Vagina (tissue), 2 donors: ENCODE results near the gene RIN2. TPM values are rescaled to one million over a fixed set of nuclear protein-coding genes. Genes with fewer than 3 reads are reported as not detected.

Experiments
- DNase-seq, 2 donors: peaks; one replicate each; pipeline ENCODE4 v3.0.0-alpha.2; 2017; ENCODE audit errors: extremely low spot score in 2 of 2
- H3K27ac ChIP-seq: fragments of 200-600 bp; sonication (generic); one replicate; pipeline ENCODE4 v1.5.1; 2019
- H3K27me3 ChIP-seq: fragments of 200-600 bp; sonication (generic); one replicate; pipeline ENCODE4 v1.5.1; 2019
- H3K36me3 ChIP-seq, 2 donors: fragments of 200-600 bp; sonication (generic); one replicate each; pipeline ENCODE4 v1.5.1; 2017 to 2019
- H3K4me1 ChIP-seq: fragments of 200-600 bp; sonication (generic); one replicate; pipeline ENCODE4 v1.5.1; 2019
- H3K4me3 ChIP-seq, 2 donors: fragments of 200-600 bp; sonication (generic); 1 replicate in 1 of 2; 2 replicates in 1 of 2; pipeline ENCODE4 v1.5.1; 2016 to 2019
- H3K9me3 ChIP-seq: fragments of 200-600 bp; sonication (generic); one replicate; pipeline ENCODE4 v1.5.1; 2019
- POLR2A ChIP-seq, 2 donors: fragments of 450-650 bp; IDR thresholded peaks; one replicate each; pipeline ENCODE4 v1.6.1; 2017; ENCODE audit warnings: antibody characterized with exemption in 2 of 2, mild to moderate bottlenecking in 2 of 2, moderate library complexity in 2 of 2
- POLR2AphosphoS5 ChIP-seq, 2 donors: sonication (generic); formaldehyde crosslinking; IDR thresholded peaks; one replicate each; pipeline ENCODE4 v1.9.0; 2017; ENCODE audit warnings: antibody characterized with exemption in 2 of 2, mild to moderate bottlenecking in 2 of 2, low read depth in 1 of 2; ENCODE audit not compliant: insufficient read depth in 1 of 2
- intact Hi-C: fragments of 100-400 bp; cut with DNase I; formaldehyde crosslinking; loops from one replicate; pipeline ENCODE4 v1.15.1; 2023
- total RNA-seq: library from RNA; depleted of rRNA; stranded (reverse); fragments of >200 nt; gene quantifications from one replicate; pipeline ENCODE4 v1.2.3, GENCODE V29; 2016
- TF ChIP-seq, protein P1 (sequence below), 3 experiments: fragments of 450-650 bp in 2 of 3; fragments of 200-600 bp in 1 of 3; sonication (generic) in 1 of 3; IDR thresholded peaks; one replicate each; pipeline ENCODE4 v1.5.1; 2017 to 2019; ENCODE audit warnings: antibody characterized with exemption in 3 of 3, mild to moderate bottlenecking in 2 of 3, moderate library complexity in 2 of 3

RIN2 gene
- total RNA-seq, 1 donor from 2014 or later: 86.9 TPM

DNA sequence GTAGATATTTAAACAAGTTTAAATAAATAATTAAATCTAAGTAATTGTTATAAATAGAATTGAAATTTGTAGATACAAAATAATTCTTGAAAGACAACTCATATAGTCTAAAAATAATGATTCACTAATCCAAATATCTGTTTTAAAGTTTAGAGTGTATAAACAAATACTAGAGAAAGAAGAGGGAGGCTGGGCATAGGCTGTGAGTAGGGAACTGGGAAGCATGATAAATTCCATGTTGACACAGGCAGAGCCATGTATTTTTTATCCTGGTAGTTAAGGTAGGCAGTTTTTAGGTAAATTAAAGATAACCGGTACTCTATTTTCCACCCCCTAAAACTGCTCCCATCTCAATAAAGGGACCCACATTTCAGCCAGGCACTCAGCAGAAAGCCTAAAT lies 11.7 kb upstream of the RIN2 start:
- H3K4me1 ChIP-seq: peaks cover 18% of the 10 kb centered on the region
- no peak for TF ChIP-seq POLR2AphosphoS5 (IDR thresholded peaks at IDR 0.05; ENCODE audit: insufficient read depth in 1 of 2, low read depth in 1 of 2)
- TF ChIP-seq POLR2A (IDR thresholded peaks at IDR 0.05): no peak
- TF ChIP-seq, protein P1, sequence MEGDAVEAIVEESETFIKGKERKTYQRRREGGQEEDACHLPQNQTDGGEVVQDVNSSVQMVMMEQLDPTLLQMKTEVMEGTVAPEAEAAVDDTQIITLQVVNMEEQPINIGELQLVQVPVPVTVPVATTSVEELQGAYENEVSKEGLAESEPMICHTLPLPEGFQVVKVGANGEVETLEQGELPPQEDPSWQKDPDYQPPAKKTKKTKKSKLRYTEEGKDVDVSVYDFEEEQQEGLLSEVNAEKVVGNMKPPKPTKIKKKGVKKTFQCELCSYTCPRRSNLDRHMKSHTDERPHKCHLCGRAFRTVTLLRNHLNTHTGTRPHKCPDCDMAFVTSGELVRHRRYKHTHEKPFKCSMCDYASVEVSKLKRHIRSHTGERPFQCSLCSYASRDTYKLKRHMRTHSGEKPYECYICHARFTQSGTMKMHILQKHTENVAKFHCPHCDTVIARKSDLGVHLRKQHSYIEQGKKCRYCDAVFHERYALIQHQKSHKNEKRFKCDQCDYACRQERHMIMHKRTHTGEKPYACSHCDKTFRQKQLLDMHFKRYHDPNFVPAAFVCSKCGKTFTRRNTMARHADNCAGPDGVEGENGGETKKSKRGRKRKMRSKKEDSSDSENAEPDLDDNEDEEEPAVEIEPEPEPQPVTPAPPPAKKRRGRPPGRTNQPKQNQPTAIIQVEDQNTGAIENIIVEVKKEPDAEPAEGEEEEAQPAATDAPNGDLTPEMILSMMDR (IDR thresholded peaks at IDR 0.05): no peak
- DNase-seq: no peak
- no peaks in the 10 kb centered on the region for H3K36me3 ChIP-seq
- H3K4me3 ChIP-seq: no peak overlapping the region
- no peak overlapping the region for H3K27ac ChIP-seq
- intact Hi-C loops: no loop called here
- H3K27me3 ChIP-seq: no peaks in the 10 kb centered on the region
- H3K9me3 ChIP-seq: no peaks in the 10 kb centered on the region

DNA sequence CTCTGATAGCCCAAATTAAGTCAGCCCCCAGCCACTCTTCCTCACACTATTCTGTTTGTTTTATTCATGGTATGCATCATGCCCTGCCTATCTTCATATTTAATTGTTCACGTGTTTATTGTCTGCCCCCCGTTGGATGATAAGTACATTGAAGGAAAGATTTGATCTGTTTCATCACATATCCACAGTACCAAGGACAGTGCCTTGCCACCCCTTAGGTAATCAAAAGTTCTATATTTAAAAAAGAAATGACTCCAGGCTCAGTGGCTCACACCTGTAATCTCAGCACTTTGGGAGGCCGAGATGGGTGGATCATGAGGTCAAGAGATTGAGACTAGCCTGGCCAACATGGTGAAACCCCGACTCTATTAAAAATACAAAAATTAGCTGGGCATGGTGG lies 10.2 kb upstream of the RIN2 start:
- intact Hi-C loops: no loop called here
- DNase-seq: no peak
- Histone ChIP-seq H3K9me3 (no peaks in the 10 kb centered on the region), H3K27me3 (no peaks in the 10 kb centered on the region), H3K27ac (no peak overlapping the region), H3K36me3 (no peaks in the 10 kb centered on the region), H3K4me3 (no peak overlapping the region), H3K4me1 (peaks cover 18% of the 10 kb centered on the region)
- TF ChIP-seq, protein P1 (IDR thresholded peaks at IDR 0.05): no peak
- TF ChIP-seq POLR2AphosphoS5 (IDR thresholded peaks at IDR 0.05; ENCODE audit: insufficient read depth in 1 of 2, low read depth in 1 of 2): no peak
- TF ChIP-seq POLR2A (IDR thresholded peaks at IDR 0.05): no peak

DNA sequence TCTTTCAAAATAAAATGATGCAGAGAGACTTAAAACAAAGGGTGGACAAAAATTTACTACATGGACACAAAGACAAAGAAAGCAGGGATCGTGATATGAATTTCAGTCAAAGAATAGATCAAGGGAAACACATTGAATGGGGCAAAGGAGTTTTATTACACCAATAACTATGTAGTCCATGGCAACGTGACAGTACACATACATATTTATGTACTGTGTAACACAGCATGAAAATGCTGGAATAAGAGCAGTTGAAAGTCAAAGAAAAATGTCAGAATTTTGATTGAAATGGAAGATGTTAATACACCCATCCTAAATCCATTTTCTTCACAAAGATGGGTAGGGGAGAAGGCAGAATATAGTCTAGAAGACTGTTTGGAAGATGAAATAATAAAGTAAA lies 9.4 kb upstream of the RIN2 start:
- no peak for DNase-seq
- Histone ChIP-seq H3K4me3 (no peak overlapping the region), H3K4me1 (peaks cover 18% of the 10 kb centered on the region), H3K27me3 (no peaks in the 10 kb centered on the region), H3K9me3 (no peaks in the 10 kb centered on the region), H3K36me3 (no peaks in the 10 kb centered on the region), H3K27ac (no peak overlapping the region)
- intact Hi-C loops: no loop called here
- TF ChIP-seq, protein P1 (IDR thresholded peaks at IDR 0.05): no peak
- TF ChIP-seq POLR2AphosphoS5 (IDR thresholded peaks at IDR 0.05; ENCODE audit: insufficient read depth in 1 of 2, low read depth in 1 of 2) (no peak), POLR2A (IDR thresholded peaks at IDR 0.05) (no peak)

DNA sequence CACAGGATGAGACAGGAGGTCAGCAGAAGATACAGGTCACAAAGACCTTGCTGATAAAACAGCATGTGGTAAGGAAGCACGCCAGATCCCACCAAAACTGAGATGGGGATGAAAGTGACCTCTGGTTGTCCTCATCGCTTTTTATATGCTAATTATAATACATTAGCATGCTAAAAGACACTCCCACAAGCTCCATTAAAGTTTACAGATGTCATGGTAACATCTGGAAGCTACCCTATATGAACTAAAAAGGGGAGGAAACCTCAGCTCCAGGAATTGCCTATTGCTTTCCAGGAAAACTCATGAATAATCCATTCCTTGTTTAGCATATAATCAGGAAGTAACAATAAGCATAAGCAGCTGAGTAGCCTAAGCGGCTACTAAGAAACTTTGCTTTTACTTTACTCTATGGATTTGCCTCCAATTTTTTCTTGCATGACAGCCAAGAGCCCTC lies 8.4 kb upstream of the RIN2 start:
- intact Hi-C loops: no loop called here
- no peak overlapping the region for H3K27ac ChIP-seq

DNA sequence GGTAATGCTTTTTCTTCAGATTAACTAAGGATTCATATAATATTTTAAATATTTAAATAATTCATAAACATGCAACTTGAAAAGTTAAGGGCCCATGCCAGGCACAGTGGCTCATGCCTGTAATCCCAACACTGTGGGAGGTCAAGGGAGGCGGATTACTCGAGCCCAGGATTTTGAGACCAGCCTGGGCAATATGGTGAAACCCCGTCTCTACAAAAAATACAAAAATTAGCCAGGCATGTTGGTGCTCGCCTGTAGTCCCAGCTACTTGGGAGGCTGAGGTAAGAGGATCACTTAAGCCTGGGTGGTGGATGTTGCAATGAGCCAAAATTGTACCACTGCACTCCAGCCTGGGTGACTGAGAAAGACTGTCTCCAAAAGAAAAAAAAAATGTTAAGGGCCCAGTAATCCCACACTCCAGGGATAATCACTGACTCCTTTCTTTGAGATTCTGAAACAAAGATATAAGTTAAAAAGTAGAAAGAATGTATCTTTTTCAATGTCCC lies 7.9 kb upstream of the RIN2 start:
- Histone ChIP-seq H3K27me3 (no peaks in the 10 kb centered on the region), H3K4me3 (no peak overlapping the region), H3K9me3 (no peaks in the 10 kb centered on the region), H3K4me1 (peaks cover 18% of the 10 kb centered on the region), H3K36me3 (no peaks in the 10 kb centered on the region), H3K27ac (no peak overlapping the region)
- TF ChIP-seq, protein P1 (IDR thresholded peaks at IDR 0.05): no peak
- TF ChIP-seq POLR2AphosphoS5 (IDR thresholded peaks at IDR 0.05; ENCODE audit: insufficient read depth in 1 of 2, low read depth in 1 of 2): peak in 1 of 2 donors; percentile 29
- no peak for DNase-seq
- intact Hi-C loops: no loop called here

More for the DNA sequence above, 8.4 kb upstream of the RIN2 start:
- DNase-seq: no peak
- Histone ChIP-seq H3K27me3 (no peaks in the 10 kb centered on the region), H3K36me3 (no peaks in the 10 kb centered on the region), H3K9me3 (no peaks in the 10 kb centered on the region), H3K4me1 (peaks cover 18% of the 10 kb centered on the region), H3K4me3 (no peak overlapping the region)
- TF ChIP-seq, protein P1 (IDR thresholded peaks at IDR 0.05): no peak
- TF ChIP-seq POLR2AphosphoS5 (IDR thresholded peaks at IDR 0.05; ENCODE audit: insufficient read depth in 1 of 2, low read depth in 1 of 2): no peak
